GM19025 (cell line): ENCODE measurements around the gene GSTO2.

Source experiments
- ATAC-seq: cut with Tn5 transposase; IDR thresholded peaks from one replicate; pipeline ENCODE4 v1.9.1; 2021; ENCODE audit warnings: mild to moderate bottlenecking, low read depth, moderate library complexity; ENCODE audit not compliant: unreplicated experiment

GSTO2 gene

GRCh38 chr10:104323760-104324201, 54.8 kb downstream of the GSTO2 start:
- no peak for ATAC-seq

DNA sequence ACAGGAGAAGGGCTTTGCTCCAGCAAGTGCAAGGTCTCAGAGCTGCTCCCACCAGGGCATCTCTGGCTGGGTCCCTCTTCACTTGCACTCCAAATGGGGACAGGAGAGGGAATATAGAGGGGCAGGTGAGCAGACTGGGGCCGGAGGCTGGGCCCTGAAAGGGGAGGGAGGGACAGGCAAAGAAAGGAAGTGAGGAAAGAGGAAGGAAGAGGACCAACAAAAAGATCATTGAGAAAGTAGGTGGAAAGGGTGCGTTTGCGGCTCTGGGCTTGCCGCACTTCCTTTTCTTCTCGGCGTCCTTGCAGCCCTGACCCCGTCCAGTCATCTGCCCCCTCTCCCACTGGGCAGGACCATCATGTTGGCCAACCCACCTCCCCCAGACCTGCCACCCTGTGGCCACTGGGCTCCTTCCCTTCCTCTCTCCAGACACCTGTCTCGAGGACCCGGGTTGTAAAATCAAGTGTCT, 55.3 kb downstream of the GSTO2 start:
- no peak for ATAC-seq

DNA sequence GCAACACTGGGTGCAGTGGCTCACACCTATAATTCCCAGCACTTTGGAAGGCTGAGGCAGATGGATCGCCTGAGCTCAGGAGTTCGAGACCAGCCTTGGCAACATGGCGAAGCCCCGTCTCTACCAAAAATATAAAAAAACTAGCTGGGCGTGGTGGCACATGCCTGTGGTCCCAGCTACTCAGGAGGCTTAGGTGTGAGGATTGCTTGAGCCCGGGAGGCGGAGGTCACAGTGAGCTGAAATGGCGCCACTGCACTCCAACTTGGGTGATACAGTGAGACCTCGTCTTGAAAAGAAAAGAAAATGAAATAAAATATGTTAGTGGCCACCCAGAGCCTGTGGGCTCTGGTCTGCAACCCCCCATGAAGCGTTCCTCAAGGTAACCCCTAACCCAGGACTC, 55.9 kb downstream of the GSTO2 start:
- ATAC-seq = no peak

DNA sequence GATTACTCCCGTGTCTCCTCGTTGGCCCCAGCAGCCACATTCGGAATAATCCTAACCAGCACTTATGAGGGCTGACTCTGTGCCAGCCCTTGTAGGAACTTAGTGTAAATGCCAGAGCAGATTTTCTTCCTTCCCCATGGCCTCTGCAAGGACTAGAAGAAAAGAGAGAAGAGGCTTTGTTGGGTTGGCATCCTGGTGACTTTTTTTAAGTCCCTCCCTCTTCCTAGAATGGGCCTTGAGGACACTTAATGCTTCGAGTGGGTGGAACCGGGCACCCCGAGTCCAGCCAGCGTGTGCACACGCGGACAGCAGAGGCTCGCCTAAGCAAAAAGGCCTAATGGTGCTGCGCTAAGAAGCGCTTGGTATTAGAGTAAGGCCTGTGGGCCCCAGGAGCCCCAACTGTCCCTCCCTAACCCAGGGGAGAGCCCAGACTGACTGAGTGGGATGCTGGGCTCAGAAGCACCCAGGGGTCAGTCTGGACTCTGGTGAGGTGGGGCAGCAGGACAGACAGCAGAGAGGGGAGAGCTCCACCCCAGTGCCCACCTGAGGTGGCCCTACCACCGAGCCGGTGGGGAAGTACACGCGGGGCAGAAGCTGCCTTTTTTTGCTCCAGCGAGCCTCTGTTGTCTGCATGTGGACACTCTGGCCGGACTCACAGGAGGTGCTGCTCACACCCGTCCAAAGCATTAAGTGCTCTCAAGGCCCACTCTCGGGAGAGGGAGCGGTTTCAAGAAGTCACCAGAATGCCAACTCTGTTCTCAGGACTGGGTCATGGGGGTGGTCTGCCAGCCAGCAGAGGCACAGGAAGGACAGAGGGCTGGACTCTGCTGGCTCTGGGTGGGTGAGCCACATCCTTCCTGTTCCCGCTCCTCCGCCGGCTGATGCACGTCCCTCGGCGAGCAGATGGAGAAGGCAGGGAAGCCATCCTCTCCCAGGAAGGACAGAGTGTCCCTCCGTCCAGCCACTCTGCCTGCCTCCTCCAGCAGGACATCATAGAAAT, 56.8 kb downstream of the GSTO2 start:
- no peak for ATAC-seq

DNA sequence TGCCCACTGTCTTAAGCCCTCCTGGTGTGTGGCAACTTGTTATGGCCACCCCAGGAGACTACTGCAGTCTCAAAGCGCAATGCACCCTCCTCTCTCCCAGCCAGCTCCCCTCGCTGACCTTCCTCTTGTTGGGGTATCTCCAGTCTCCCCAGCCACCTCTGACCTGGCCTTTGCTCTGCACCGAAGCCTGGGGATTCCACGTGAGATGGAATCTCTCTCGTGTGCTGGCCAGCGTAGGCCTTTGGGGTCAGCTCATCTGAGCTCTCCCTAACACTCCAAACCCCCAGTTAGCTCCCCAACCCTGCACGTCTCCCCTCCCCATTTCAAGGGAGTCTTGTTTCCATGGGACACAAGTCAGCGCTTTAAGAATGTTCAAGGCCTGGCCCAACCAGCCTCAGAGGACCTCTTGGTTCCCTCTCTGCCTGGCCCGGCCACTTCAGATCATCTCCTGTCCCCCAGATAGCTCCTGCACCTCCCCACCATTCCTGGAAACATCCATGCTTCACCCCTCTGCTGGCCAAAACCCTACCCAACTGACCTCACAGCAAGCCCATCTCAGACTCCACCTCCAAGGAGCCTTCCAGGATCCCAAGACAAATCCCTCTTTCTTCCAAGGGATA, 58.1 kb downstream of the GSTO2 start:
- no peak for ATAC-seq

GRCh38 chr10:104327745-104328645, 59.0 kb downstream of the GSTO2 start:
- ATAC-seq = no peak

- ATAC-seq = no peak
Observed at GRCh38 chr10:104328646-104328895, 59.6 kb downstream of the GSTO2 start.

GRCh38 chr10:104328896-104329710, 60.1 kb downstream of the GSTO2 start:
- ATAC-seq = peak; percentile 39

DNA sequence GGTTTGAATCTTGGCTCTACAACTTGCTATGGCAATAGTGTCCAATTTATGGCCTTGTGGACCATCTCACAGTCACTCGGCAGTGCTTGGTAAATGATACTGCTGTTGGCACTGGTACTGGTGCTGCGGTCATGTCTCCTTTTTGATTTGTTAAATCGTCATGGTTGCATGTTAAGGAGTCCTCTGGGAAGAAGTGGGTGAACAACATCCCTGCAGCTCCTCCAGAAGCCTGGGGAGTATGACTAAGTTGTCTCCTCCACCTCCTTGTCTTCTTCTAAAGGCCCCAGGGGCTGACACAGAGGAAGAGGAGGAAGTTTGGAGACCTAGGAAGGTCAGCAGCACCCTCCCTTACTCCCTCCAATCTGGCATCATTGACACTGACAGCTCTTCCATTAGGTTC, 60.8 kb downstream of the GSTO2 start:
- ATAC-seq = no peak

DNA sequence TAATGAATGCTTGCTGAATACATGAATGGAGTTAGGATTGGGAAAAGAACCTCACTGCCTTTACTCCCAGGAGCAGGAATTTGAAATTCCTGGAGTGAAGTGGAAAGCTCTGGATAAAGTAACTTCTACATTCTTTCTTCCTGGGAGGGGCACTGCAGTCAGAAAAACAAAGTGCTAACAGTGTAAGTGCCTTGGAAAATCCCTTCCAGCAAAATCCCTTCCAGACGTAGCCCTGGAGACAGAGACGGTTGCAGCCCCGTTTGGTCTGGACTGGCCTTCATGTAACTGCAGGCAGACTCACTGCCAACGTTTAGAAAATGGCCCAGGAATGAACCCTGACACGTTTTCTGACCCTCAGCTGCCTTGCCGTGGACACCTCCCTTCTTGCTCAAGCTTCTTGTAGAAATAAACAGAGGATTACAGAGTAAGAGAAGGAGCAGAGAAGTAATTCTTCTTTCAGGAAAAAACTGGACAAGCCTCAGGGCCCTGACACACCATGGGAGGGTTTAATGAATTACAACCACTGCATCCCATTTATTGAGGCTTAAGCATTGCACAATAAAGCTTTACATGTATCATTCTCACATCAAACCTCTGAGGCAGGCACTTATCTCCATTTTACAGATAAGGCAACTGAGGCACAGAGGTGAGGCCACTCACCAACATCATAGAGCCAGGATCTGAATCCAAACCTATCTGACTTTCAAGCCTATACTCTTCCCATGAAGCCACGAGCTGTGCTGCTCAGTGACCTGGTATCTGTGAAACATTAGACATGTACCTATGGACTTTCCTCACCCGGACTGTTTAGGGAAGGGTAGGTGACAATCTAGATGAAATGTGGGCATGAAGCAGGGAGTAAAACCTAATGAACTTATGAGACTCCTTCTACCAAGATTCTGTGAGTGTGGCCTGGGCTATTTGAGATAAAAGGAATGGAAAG, 61.5 kb downstream of the GSTO2 start:
- no peak for ATAC-seq

- ATAC-seq = no peak
Observed at GRCh38 chr10:104331208-104331838, 62.3 kb downstream of the GSTO2 start.

- ATAC-seq = no peak
Observed at GRCh38 chr10:104332243-104333031, 63.5 kb downstream of the GSTO2 start.

GRCh38 chr10:104333032-104333727, 64.2 kb downstream of the GSTO2 start:
- no peak for ATAC-seq

DNA sequence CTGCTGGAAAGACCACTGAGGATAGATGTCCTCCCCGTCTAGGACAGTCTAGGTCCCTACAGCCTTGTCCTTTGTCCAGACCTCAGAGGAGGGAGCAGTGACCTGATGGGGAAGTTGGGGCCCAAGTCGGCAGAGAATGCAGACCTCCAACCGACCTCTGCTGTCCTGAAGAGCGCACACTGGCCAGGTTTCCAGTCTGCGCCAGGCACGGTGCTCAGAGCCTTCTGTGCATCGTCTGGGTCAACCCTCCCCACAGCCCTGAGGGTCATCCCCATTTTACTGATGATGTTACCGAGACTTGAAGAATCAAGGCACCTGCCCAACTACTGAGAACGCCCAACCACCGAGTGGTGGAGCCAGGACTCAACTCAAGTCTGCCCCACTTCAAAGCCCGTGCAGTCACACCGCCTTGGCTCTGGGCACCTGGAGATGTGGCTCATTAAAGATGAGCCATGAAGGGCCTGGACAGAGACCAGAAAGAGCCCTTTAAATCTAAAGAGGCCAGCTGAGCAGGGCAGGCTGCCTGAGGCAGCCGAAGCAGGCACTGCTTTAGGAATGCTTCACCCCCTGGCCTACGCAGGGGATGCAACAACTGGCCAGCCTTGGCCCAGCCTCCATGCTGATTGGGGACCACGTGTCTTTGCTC, 64.9 kb downstream of the GSTO2 start:
- ATAC-seq = no peak

DNA sequence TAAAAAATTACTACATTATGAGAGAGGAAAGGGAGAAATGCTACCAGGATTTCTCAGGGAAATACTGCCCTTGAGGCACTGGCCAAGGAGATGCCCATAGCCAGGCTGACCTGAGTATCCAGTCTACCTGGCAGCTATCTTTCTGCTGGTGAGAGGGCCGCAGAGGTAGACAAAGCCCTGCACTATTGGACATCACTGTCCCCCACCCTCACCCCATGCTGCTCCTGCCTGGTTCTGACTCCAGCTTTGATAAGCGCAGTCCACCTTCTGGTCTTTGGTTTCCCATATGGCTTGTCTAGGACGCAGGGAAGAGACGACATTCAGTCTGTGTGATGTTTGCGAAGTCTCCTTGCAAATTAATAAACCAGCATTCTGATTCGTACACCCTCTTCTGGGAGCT, 65.6 kb downstream of the GSTO2 start:
- ATAC-seq = no peak

GRCh38 chr10:104334965-104335650, 66.1 kb downstream of the GSTO2 start:
- no peak for ATAC-seq
